ENCODE measurements around the gene UCP2.

Gene UCP2

GRCh38 chr11:74010306-74011300 lies 28.0 kb upstream of the UCP2 start:
- no peak for DNase-seq

- DNase-seq: no peak
Observed at GRCh38 chr11:74009675-74010305, 27.1 kb upstream of the UCP2 start.

- DNase-seq: no peak
Observed at GRCh38 chr11:74009230-74009547, 26.5 kb upstream of the UCP2 start.

GRCh38 chr11:74008373-74009229 lies 26.0 kb upstream of the UCP2 start, which contains the start of gene UCP3:
Gene UCP3 (minus strand): TSS chr11:74009085. CDS start chr11:74007042, 2,043 bp downstream.
- DNase-seq: no peak

- no peak for DNase-seq
Observed at GRCh38 chr11:74007691-74008372, 25.2 kb upstream of the UCP2 start.

GRCh38 chr11:74006743-74007304 lies 24.2 kb upstream of the UCP2 start:
- no peak for DNase-seq

- DNase-seq: no peak
Observed at GRCh38 chr11:74005721-74006517, 23.3 kb upstream of the UCP2 start.

GRCh38 chr11:74004759-74005615 lies 22.3 kb upstream of the UCP2 start:
- peak in 1 of 56 donors; percentile 17 for DNase-seq

GRCh38 chr11:74004046-74004695 lies 21.5 kb upstream of the UCP2 start:
- no peak for DNase-seq

- DNase-seq: no peak
Observed at GRCh38 chr11:74002832-74003231, 20.2 kb upstream of the UCP2 start.

- no peak for DNase-seq
Observed at GRCh38 chr11:74001822-74002286, 19.2 kb upstream of the UCP2 start.

GRCh38 chr11:74000307-74001133 lies 17.9 kb upstream of the UCP2 start:
- peak in 6 of 56 donors; percentile 5 to 31 (median 16) for DNase-seq

GRCh38 chr11:73999581-74000306 lies 17.1 kb upstream of the UCP2 start:
- peak in 20 of 56 donors; percentile 10 to 68 (median 30) for DNase-seq

- DNase-seq: no peak
Observed at GRCh38 chr11:73998846-73999575, 16.4 kb upstream of the UCP2 start.

- DNase-seq: no peak
Observed at GRCh38 chr11:73997120-73997770, 14.6 kb upstream of the UCP2 start.
